Calu3 (cell line): ENCODE data around the gene PARM1. TPM values are rescaled to one million over a fixed set of nuclear protein-coding genes. Genes with fewer than 3 reads are reported as not detected.
"Not testable (repeated sequence)": the region's sequence is repeated elsewhere in the genome, so short reads cannot be mapped to it uniquely, and the experiment has no call there.

Experiments
- BruUV-seq: library from RNA; stranded (reverse); fragments of 400-500 nt; replicated peaks from 2 replicates; lab custom pipeline; 2021; lab: Mats Ljungman, UMichigan
- CTCF ChIA-PET: fragments of 300-600 bp; sonication (Branson Sonifier 250); formaldehyde crosslinking; loops from one replicate; lab custom pipeline; 2022; ENCODE audit warnings: antibody characterized with exemption; lab: Charles Lee
- DNase-seq: peaks from one replicate; pipeline ENCODE4 v3.0.0; 2022
- H3K27ac Mint-ChIP-seq: one replicate; pipeline ENCODE4 v1.8.0; 2022; ENCODE audit warnings: mixed read lengths; ENCODE audit not compliant: unreplicated experiment
- H3K27me3 Mint-ChIP-seq: one replicate; pipeline ENCODE4 v1.8.0; 2022; ENCODE audit warnings: mixed read lengths; ENCODE audit not compliant: unreplicated experiment
- H3K36me3 Mint-ChIP-seq: one replicate; pipeline ENCODE4 v1.8.0; 2022; ENCODE audit warnings: mild to moderate bottlenecking, moderate library complexity, mixed read lengths; ENCODE audit not compliant: insufficient read depth, unreplicated experiment
- H3K4me1 Mint-ChIP-seq: one replicate; pipeline ENCODE4 v1.8.0; 2022; ENCODE audit warnings: mild to moderate bottlenecking, low read depth, mixed read lengths; ENCODE audit not compliant: unreplicated experiment
- H3K4me3 Mint-ChIP-seq: one replicate; pipeline ENCODE4 v1.8.0; 2022; ENCODE audit warnings: mild to moderate bottlenecking, low read depth, moderate library complexity, mixed read lengths; ENCODE audit not compliant: unreplicated experiment
- H3K9me3 Mint-ChIP-seq: one replicate; pipeline ENCODE4 v1.8.0; 2022; ENCODE audit warnings: low read depth, mixed read lengths; ENCODE audit not compliant: unreplicated experiment
- CTCF ChIP-seq: fragments of 200-600 bp; IDR thresholded peaks from one replicate; pipeline ENCODE4 v1.8.0; 2022; ENCODE audit warnings: antibody characterized with exemption; ENCODE audit not compliant: unreplicated experiment
- intact Hi-C: fragments of 100-400 bp; cut with micrococcal nuclease; formaldehyde crosslinking; loops from one replicate; pipeline ENCODE4 v1.10.0; 2022; ENCODE audit not compliant: unreplicated experiment
- total RNA-seq: library from RNA; stranded (reverse); gene quantifications from 2 replicates; pipeline ENCODE4 v1.2.3, GENCODE V29; 2022

Gene PARM1
- total RNA-seq, 1 experiment from 2014 or later, result 4.4 TPM

GRCh38 chr4:74990276-74990875, 57.5 kb downstream of the PARM1 start:
- no TSS peak for BruUV-seq
- no peaks in the 10 kb centered on the region for H3K36me3 Mint-ChIP-seq
- no peaks in the 10 kb centered on the region for H3K4me1 Mint-ChIP-seq
- no peak for DNase-seq
- H3K9me3 Mint-ChIP-seq, result no peaks in the 10 kb centered on the region
- TF ChIP-seq CTCF, result no peak
- H3K27ac Mint-ChIP-seq, result no peak overlapping the region
- CTCF ChIA-PET, result no interaction called here
- H3K4me3 Mint-ChIP-seq, result no peak overlapping the region
- intact Hi-C loops, result no loop called here
- H3K27me3 Mint-ChIP-seq, result no peaks in the 10 kb centered on the region

GRCh38 chr4:74994436-74994835, 61.5 kb downstream of the PARM1 start:
- DNase-seq, H3K27me3 Mint-ChIP-seq, H3K27ac Mint-ChIP-seq, H3K4me1 Mint-ChIP-seq, H3K4me3 Mint-ChIP-seq, BruUV-seq, H3K9me3 Mint-ChIP-seq, CTCF ChIA-PET, H3K36me3 Mint-ChIP-seq, intact Hi-C loops: not testable (repeated sequence)

- Mint-ChIP-seq H3K36me3 (no peaks in the 10 kb centered on the region), H3K4me1 (no peaks in the 10 kb centered on the region), H3K9me3 (no peaks in the 10 kb centered on the region), H3K27me3 (no peaks in the 10 kb centered on the region), H3K27ac (no peak overlapping the region), H3K4me3 (no peak overlapping the region)
- BruUV-seq, result no TSS peak
- TF ChIP-seq CTCF, result no peak
- intact Hi-C loops, result no loop called here
- CTCF ChIA-PET, result no interaction called here
- DNase-seq, result no peak
These were observed 64.1 kb downstream of the PARM1 start for GRCh38 chr4:74996996-74997395.

- no peaks in the 10 kb centered on the region for H3K4me1 Mint-ChIP-seq
- no TSS peak for BruUV-seq
- H3K27ac Mint-ChIP-seq, result no peak overlapping the region
- no peak for DNase-seq
- intact Hi-C loops, result no loop called here
- no peaks in the 10 kb centered on the region for H3K27me3 Mint-ChIP-seq
- H3K36me3 Mint-ChIP-seq, result no peaks in the 10 kb centered on the region
- CTCF ChIA-PET, result no interaction called here
- no peak overlapping the region for H3K4me3 Mint-ChIP-seq
- H3K9me3 Mint-ChIP-seq, result no peaks in the 10 kb centered on the region
- no peak for TF ChIP-seq CTCF
These were observed 65.2 kb downstream of the PARM1 start for GRCh38 chr4:74997948-74998729.

GRCh38 chr4:74999714-75000309, 66.9 kb downstream of the PARM1 start:
- H3K36me3 Mint-ChIP-seq, result no peaks in the 10 kb centered on the region
- TF ChIP-seq CTCF, result no peak
- H3K27me3 Mint-ChIP-seq, result no peaks in the 10 kb centered on the region
- no peak overlapping the region for H3K4me3 Mint-ChIP-seq
- no TSS peak for BruUV-seq
- DNase-seq, result no peak
- H3K4me1 Mint-ChIP-seq, result peaks cover 13% of the 10 kb centered on the region
- H3K27ac Mint-ChIP-seq, result no peak overlapping the region
- intact Hi-C loops, result no loop called here
- H3K9me3 Mint-ChIP-seq, result no peaks in the 10 kb centered on the region
- CTCF ChIA-PET, result no interaction called here
